MM.1S (cell line): ENCODE results near the gene PARD3.

Source experiments
- EZH2 ChIP-seq: fragments of 300-600 bp; sonication (generic); optimal IDR thresholded peaks from 2 replicates; pipeline ENCODE3; 2017; ENCODE audit warnings: low read depth, mild to moderate bottlenecking, antibody characterized with exemption, low read length, mixed read lengths
- TF ChIP-seq, protein P1 (sequence below): fragments of 300-600 bp; sonication (generic); IDR thresholded peaks from 2 replicates; pipeline ENCODE4 v1.5.1; 2016; ENCODE audit warnings: antibody characterized with exemption, low read length, mixed read lengths

DNA sequence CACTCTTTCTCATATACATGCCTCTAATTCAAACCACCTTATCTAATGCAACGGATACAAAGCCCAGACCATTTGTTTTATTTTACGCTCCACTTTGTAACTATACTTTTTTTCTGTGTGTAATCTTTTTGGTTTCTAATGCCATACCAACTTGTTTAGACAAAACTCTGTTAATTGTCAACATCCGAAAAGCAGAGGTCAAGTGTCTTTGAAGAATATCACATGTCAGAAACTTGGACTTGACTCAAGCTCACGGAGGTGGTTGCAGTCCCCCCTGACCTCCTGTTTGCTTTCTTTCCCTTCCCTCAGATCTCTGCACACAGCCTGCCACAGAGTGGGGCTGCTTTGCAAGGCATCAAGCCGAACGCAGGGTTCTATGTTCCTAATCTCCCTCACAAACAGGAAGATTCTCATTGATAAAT lies 698.9 kb downstream of the PARD3 start:
- TF ChIP-seq, protein P1, sequence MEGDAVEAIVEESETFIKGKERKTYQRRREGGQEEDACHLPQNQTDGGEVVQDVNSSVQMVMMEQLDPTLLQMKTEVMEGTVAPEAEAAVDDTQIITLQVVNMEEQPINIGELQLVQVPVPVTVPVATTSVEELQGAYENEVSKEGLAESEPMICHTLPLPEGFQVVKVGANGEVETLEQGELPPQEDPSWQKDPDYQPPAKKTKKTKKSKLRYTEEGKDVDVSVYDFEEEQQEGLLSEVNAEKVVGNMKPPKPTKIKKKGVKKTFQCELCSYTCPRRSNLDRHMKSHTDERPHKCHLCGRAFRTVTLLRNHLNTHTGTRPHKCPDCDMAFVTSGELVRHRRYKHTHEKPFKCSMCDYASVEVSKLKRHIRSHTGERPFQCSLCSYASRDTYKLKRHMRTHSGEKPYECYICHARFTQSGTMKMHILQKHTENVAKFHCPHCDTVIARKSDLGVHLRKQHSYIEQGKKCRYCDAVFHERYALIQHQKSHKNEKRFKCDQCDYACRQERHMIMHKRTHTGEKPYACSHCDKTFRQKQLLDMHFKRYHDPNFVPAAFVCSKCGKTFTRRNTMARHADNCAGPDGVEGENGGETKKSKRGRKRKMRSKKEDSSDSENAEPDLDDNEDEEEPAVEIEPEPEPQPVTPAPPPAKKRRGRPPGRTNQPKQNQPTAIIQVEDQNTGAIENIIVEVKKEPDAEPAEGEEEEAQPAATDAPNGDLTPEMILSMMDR, result no peak
- no peak for TF ChIP-seq EZH2
